IMR-90 (cell line): ENCODE data around the gene FBXW4. TPM values are rescaled to one million over a fixed set of nuclear protein-coding genes. Genes with fewer than 3 reads are reported as not detected.

ENCODE experiments used
- ATAC-seq: fragments of 200-7000 bp; cut with Tn5 transposase; 2 replicates; pipeline ENCODE4 v1.9.1; 2020; ENCODE audit warnings: low read depth, mild to moderate bottlenecking, moderate library complexity
- BruUV-seq: library from RNA; stranded (reverse); fragments of 400-500 nt; replicated peaks from 2 replicates; lab custom pipeline; 2021; lab: Mats Ljungman, UMichigan
- CTCF ChIA-PET: fragments of 300-600 bp; formaldehyde crosslinking; extraction: SDS; loops from one replicate; lab custom pipeline; 2021; ENCODE audit warnings: antibody characterized with exemption; lab: Yijun Ruan, JAX
- POLR2A ChIA-PET: fragments of 300-600 bp; sonication (Branson Sonifier 250); formaldehyde crosslinking; loops from one replicate; lab custom pipeline; 2022; ENCODE audit warnings: antibody characterized with exemption; ENCODE audit not compliant: unreplicated experiment; lab: Charles Lee
- DNase-seq: peaks from one replicate; pipeline ENCODE4 v3.0.0; 2013
- H2AFZ ChIP-seq: replicated peaks from 2 replicates; pipeline ENCODE3; 2013; ENCODE audit warnings: low read length, mild to moderate bottlenecking; ENCODE audit not compliant: poor library complexity
- H2AK5ac ChIP-seq: 2 replicates; pipeline ENCODE4 v1.6.1; 2013; ENCODE audit warnings: low read depth, low read length, inconsistent platforms
- H2AK9ac ChIP-seq: replicated peaks from 2 replicates; pipeline ENCODE3; 2013; ENCODE audit warnings: mild to moderate bottlenecking, low read depth, low read length, moderate library complexity; ENCODE audit not compliant: poor library complexity
- H2BK120ac ChIP-seq: 2 replicates; pipeline ENCODE4 v1.6.1; 2013; ENCODE audit warnings: low read depth, low read length, inconsistent platforms
- H2BK15ac ChIP-seq: 3 replicates; pipeline ENCODE4 v1.6.1; 2013; ENCODE audit warnings: low read depth, low read length, inconsistent platforms
- H2BK20ac ChIP-seq: 2 replicates; pipeline ENCODE4 v1.6.1; 2013; ENCODE audit warnings: low read depth, mild to moderate bottlenecking, inconsistent platforms, low read length, moderate library complexity
- H2BK5ac ChIP-seq: 2 replicates; pipeline ENCODE4 v1.6.1; 2013; ENCODE audit warnings: mild to moderate bottlenecking, low read depth, low read length, inconsistent platforms; ENCODE audit not compliant: poor library complexity, severe bottlenecking
- H3K14ac ChIP-seq: replicated peaks from 2 replicates; pipeline ENCODE4 v1.6.1; 2013; ENCODE audit warnings: low read depth, low read length, inconsistent platforms
- H3K18ac ChIP-seq: 2 replicates; pipeline ENCODE4 v1.6.1; 2013; ENCODE audit warnings: low read depth, low read length, control low read depth
- H3K23ac ChIP-seq: 2 replicates; pipeline ENCODE4 v1.6.1; 2013; ENCODE audit warnings: low read depth, low read length, inconsistent platforms
- H3K27ac ChIP-seq: 2 replicates; pipeline ENCODE4 v1.5.1; 2013; ENCODE audit warnings: mild to moderate bottlenecking, control low read depth, low read length; ENCODE audit not compliant: insufficient read depth
- H3K27me3 ChIP-seq: 2 replicates; pipeline ENCODE4 v1.6.1; 2013; ENCODE audit warnings: low read length; ENCODE audit not compliant: control insufficient read depth, insufficient read depth
- H3K36me3 ChIP-seq: 2 replicates; pipeline ENCODE4 v1.6.1; 2013; ENCODE audit warnings: low read length, mixed read lengths; ENCODE audit not compliant: control insufficient read depth, insufficient read depth
- H3K4ac ChIP-seq: 2 replicates; pipeline ENCODE4 v1.6.1; 2013; ENCODE audit warnings: low read depth, low read length, inconsistent platforms
- H3K4me1 ChIP-seq: 2 replicates; pipeline ENCODE4 v1.6.1; 2013; ENCODE audit warnings: low read length, mixed read lengths; ENCODE audit not compliant: control insufficient read depth, insufficient read depth
- H3K4me2 ChIP-seq: 2 replicates; pipeline ENCODE4 v1.6.1; 2013; ENCODE audit warnings: low read depth, mild to moderate bottlenecking, control low read depth, low read length, moderate library complexity
- H3K4me3 ChIP-seq: 2 replicates; pipeline ENCODE4 v1.5.1; 2013; ENCODE audit warnings: low read depth, mild to moderate bottlenecking, control low read depth, low read length, moderate library complexity; ENCODE audit not compliant: insufficient read depth
- H3K56ac ChIP-seq: 2 replicates; pipeline ENCODE4 v1.6.1; 2013; ENCODE audit warnings: low read length, inconsistent platforms; ENCODE audit not compliant: insufficient read depth; ENCODE audit errors: extremely low read depth
- H3K79me1 ChIP-seq, 2 experiments: 2 replicates each; pipeline ENCODE4 v1.6.1; 2013; ENCODE audit warnings: low read length in 2 of 2, inconsistent platforms in 1 of 2, low read depth in 1 of 2
- H3K9ac ChIP-seq: 2 replicates; pipeline ENCODE4 v1.6.1; 2013; ENCODE audit warnings: low read depth, low read length, control low read depth
- H3K9me1 ChIP-seq: 2 replicates; pipeline ENCODE4 v1.6.1; 2013; ENCODE audit warnings: low read length, inconsistent platforms; ENCODE audit not compliant: insufficient read depth
- H3K9me3 ChIP-seq: 2 replicates; pipeline ENCODE4 v1.6.1; 2013; ENCODE audit warnings: low read length; ENCODE audit not compliant: control insufficient read depth, insufficient read depth
- H4K20me1 ChIP-seq: 2 replicates; pipeline ENCODE4 v1.6.1; 2013; ENCODE audit warnings: low read length, inconsistent platforms; ENCODE audit not compliant: insufficient read depth
- H4K5ac ChIP-seq: 2 replicates; pipeline ENCODE4 v1.6.1; 2013; ENCODE audit warnings: mild to moderate bottlenecking, low read depth, low read length, control low read depth
- H4K8ac ChIP-seq, 2 experiments: 2 replicates each; pipeline ENCODE4 v1.6.1; 2013; ENCODE audit warnings: low read depth in 2 of 2, low read length in 2 of 2, control low read depth in 1 of 2, inconsistent platforms in 1 of 2
- H4K91ac ChIP-seq: 2 replicates; pipeline ENCODE4 v1.6.1; 2013; ENCODE audit warnings: low read depth, low read length, inconsistent platforms; ENCODE audit not compliant: insufficient read depth
- CEBPB ChIP-seq: IDR thresholded peaks from 2 replicates; pipeline ENCODE4 v1.6.1; 2012; ENCODE audit warnings: low read depth, low read length, improper control_type of control experiment
- FOS ChIP-seq: fragments of 150-350 bp; IDR thresholded peaks from 2 replicates; pipeline ENCODE4 v1.6.1; 2016; ENCODE audit warnings: low read depth, low read length
- MAFK ChIP-seq: IDR thresholded peaks from 2 replicates; pipeline ENCODE4 v1.6.1; 2012; ENCODE audit warnings: low read depth, low read length, improper control_type of control experiment
- MAZ ChIP-seq: IDR thresholded peaks from 2 replicates; pipeline ENCODE4 v1.6.1; 2012; ENCODE audit warnings: low read depth, mild to moderate bottlenecking, low read length, improper control_type of control experiment, moderate library complexity, borderline replicate concordance
- MXI1 ChIP-seq: IDR thresholded peaks from 2 replicates; pipeline ENCODE4 v1.6.1; 2012; ENCODE audit warnings: low read depth, mild to moderate bottlenecking, low read length, moderate library complexity, borderline replicate concordance
- NFE2L2 ChIP-seq: fragments of 150-350 bp; IDR thresholded peaks from 2 replicates; pipeline ENCODE4 v1.6.1; 2016; ENCODE audit warnings: low read depth, mild to moderate bottlenecking, low read length
- POLR2A ChIP-seq: IDR thresholded peaks from 2 replicates; pipeline ENCODE4 v1.6.1; 2012; ENCODE audit warnings: mild to moderate bottlenecking, low read depth, low read length
- RAD21 ChIP-seq: IDR thresholded peaks from 2 replicates; pipeline ENCODE4 v1.6.1; 2012; ENCODE audit warnings: low read length, improper control_type of control experiment
- RCOR1 ChIP-seq: IDR thresholded peaks from 2 replicates; pipeline ENCODE4 v1.6.1; 2012; ENCODE audit warnings: mild to moderate bottlenecking, low read length, improper control_type of control experiment; ENCODE audit not compliant: insufficient replicate concordance
- SMC3 ChIP-seq: fragments of 150-350 bp; IDR thresholded peaks from 2 replicates; pipeline ENCODE4 v1.6.1; 2016; ENCODE audit warnings: low read depth, mild to moderate bottlenecking, antibody characterized with exemption, low read length, moderate library complexity
- WGBS, 2 experiments: methylation state at CpG; one replicate each; pipeline versions ENCODE4 v1.1.5 to v1.1.7; 2013; ENCODE audit warnings: missing lambda C conversion rate in 2 of 2; ENCODE audit not compliant: insufficient read length in 1 of 2; ENCODE audit errors: extremely low coverage in 2 of 2; 5-methylcytosine and 5-hydroxymethylcytosine counted together
- dilution Hi-C: fragments of 300-500 bp; cut with HindIII; formaldehyde crosslinking; loops from one replicate; pipeline ENCODE4 v1.14.3; 2018; ENCODE audit warnings: low sequenced_read_pairs; ENCODE audit not compliant: unreplicated experiment
- in situ Hi-C: fragments of 300-500 bp; cut with MboI; formaldehyde crosslinking; loops from 3 replicates; pipeline ENCODE4 v1.14.3; 2019; ENCODE audit warnings: low sequenced_read_pairs, inconsistent platforms, mixed read lengths
- intact Hi-C: fragments of 100-400 bp; cut with micrococcal nuclease; formaldehyde crosslinking; loops from 2 replicates; pipeline ENCODE4 v1.10.0; 2022
- polyA plus RNA-seq, 3 experiments: library from polyadenylated mRNA; depleted of rRNA; stranded (reverse); fragments of >200 nt; gene quantifications; 2 replicates each; pipeline ENCODE4 v1.2.3, GENCODE V29; 2012; ENCODE audit warnings: low replicate concordance in 1 of 3
- total RNA-seq: library from RNA; depleted of rRNA; stranded (reverse); fragments of >200 nt; gene quantifications from 2 replicates; pipeline ENCODE4 v1.2.3, GENCODE V29; 2012
- TF ChIP-seq, protein P1 (sequence below): conservative IDR thresholded peaks from 2 replicates; pipeline ENCODE4 v1.5.1; 2012; ENCODE audit warnings: mild to moderate bottlenecking, low read depth, low read length, improper control_type of control experiment
- TF ChIP-seq, protein P2 (sequence below): fragments of 150-350 bp; IDR thresholded peaks from 2 replicates; pipeline ENCODE4 v1.6.1; 2017; ENCODE audit warnings: mild to moderate bottlenecking, antibody characterized with exemption, low read length, low read depth
- TF ChIP-seq, protein P3 (sequence below): fragments of 150-350 bp; IDR thresholded peaks from 2 replicates; pipeline ENCODE4 v1.6.1; 2016; ENCODE audit warnings: low read depth, mild to moderate bottlenecking, low read length, moderate library complexity, borderline replicate concordance

The FBXW4 gene
- total and polyA plus RNA-seq, 2 of the 4 experiments (the other 2 are of a cell fraction): 19.3 to 26.7 TPM

DNA sequence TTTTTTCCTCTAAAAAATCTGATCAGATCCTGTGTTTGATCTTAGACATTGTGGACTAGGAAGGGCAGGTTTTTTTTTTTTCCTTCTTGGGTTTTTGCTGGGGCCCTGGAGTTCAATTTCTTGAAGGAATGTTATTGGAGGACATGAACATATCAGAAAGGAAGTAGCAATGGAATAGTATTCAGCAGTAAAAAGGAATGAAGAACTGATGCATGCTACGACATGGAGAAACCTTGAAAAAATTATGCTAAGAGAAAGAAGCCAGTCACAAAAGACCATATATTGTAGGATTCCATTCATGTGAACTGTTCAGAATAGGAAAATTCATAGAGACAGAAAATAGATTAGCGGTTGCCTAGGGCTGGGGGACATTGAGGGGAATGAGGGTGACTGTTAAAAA is 47.0 kb upstream of the FBXW4 start:
- Histone ChIP-seq H2AK5ac (no peak overlapping the region), H3K9me3 (no peaks in the 10 kb centered on the region), H3K14ac (no peak overlapping the region), H2BK15ac (no peak overlapping the region), H2BK5ac (no peak overlapping the region), H3K27ac (no peak overlapping the region), H3K18ac (no peak overlapping the region), H3K4me3 (no peak overlapping the region), H3K56ac (no peak overlapping the region), H4K91ac (no peak overlapping the region), H3K9ac (no peak overlapping the region), H3K36me3 (no peaks in the 10 kb centered on the region), H4K20me1 (no peaks in the 10 kb centered on the region), H4K8ac (no peak overlapping the region), H2BK20ac (no peak overlapping the region), H3K79me1 (no peaks in the 10 kb centered on the region), H3K4me1 (no peaks in the 10 kb centered on the region), H4K5ac (no peak overlapping the region), H3K9me1 (no peaks in the 10 kb centered on the region), H2BK120ac (no peak overlapping the region), H2AK9ac (no peak overlapping the region), H3K4me2 (no peak overlapping the region), H3K27me3 (peaks cover 29% of the 10 kb centered on the region), H2AFZ (no peak overlapping the region), H3K4ac (no peak overlapping the region), H3K23ac (no peak overlapping the region)
- intact Hi-C loops (no loop called here), in situ Hi-C loops (loop anchor here (10.0 kb wide), 1 partner anchor 557 kb away; no protein-coding TSS in a partner anchor), dilution Hi-C loops (no loop called here)
- POLR2A ChIA-PET: no interaction called here
- CTCF ChIA-PET: no interaction called here
- no peak for DNase-seq
- BruUV-seq: no TSS peak
- 63% methylated on average over 1 of the region's 2 CpGs; no CpG with 5 or more reads in 1 of the 2 experiments for WGBS, 2 experiments
- TF ChIP-seq RAD21 (no peak), NFE2L2 (no peak), SMC3 (no peak), MAFK (no peak), CEBPB (no peak), MAZ (no peak), POLR2A (no peak), FOS (no peak), MXI1 (no peak), RCOR1 (no peak)
- TF ChIP-seq, protein P1, sequence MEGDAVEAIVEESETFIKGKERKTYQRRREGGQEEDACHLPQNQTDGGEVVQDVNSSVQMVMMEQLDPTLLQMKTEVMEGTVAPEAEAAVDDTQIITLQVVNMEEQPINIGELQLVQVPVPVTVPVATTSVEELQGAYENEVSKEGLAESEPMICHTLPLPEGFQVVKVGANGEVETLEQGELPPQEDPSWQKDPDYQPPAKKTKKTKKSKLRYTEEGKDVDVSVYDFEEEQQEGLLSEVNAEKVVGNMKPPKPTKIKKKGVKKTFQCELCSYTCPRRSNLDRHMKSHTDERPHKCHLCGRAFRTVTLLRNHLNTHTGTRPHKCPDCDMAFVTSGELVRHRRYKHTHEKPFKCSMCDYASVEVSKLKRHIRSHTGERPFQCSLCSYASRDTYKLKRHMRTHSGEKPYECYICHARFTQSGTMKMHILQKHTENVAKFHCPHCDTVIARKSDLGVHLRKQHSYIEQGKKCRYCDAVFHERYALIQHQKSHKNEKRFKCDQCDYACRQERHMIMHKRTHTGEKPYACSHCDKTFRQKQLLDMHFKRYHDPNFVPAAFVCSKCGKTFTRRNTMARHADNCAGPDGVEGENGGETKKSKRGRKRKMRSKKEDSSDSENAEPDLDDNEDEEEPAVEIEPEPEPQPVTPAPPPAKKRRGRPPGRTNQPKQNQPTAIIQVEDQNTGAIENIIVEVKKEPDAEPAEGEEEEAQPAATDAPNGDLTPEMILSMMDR: no peak
- TF ChIP-seq, protein P2, sequence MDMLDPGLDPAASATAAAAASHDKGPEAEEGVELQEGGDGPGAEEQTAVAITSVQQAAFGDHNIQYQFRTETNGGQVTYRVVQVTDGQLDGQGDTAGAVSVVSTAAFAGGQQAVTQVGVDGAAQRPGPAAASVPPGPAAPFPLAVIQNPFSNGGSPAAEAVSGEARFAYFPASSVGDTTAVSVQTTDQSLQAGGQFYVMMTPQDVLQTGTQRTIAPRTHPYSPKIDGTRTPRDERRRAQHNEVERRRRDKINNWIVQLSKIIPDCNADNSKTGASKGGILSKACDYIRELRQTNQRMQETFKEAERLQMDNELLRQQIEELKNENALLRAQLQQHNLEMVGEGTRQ: no peak
- TF ChIP-seq, protein P3, sequence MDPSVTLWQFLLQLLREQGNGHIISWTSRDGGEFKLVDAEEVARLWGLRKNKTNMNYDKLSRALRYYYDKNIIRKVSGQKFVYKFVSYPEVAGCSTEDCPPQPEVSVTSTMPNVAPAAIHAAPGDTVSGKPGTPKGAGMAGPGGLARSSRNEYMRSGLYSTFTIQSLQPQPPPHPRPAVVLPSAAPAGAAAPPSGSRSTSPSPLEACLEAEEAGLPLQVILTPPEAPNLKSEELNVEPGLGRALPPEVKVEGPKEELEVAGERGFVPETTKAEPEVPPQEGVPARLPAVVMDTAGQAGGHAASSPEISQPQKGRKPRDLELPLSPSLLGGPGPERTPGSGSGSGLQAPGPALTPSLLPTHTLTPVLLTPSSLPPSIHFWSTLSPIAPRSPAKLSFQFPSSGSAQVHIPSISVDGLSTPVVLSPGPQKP: no peak
- no peak for ATAC-seq
